ENCODE results near the gene NBEA.

- no peak for TF ChIP-seq CTCF (IDR thresholded peaks at IDR 0.05)
- no peak for TF ChIP-seq POLR2A (IDR thresholded peaks at IDR 0.05)
These were observed 542.3 kb downstream of the NBEA start for GRCh38 chr13:35484384-35484783.
